Fibroblast of peridontal ligament (primary cell): ENCODE measurements around the gene RAB31.
A peak's percentile ranks its signal among the peaks of the same experiment; 100 is the strongest.

Experiments
- DNase-seq: peaks from one replicate; pipeline ENCODE4 v3.0.0-alpha.2; 2010; ENCODE audit errors: extremely low read depth

Gene RAB31

DNA sequence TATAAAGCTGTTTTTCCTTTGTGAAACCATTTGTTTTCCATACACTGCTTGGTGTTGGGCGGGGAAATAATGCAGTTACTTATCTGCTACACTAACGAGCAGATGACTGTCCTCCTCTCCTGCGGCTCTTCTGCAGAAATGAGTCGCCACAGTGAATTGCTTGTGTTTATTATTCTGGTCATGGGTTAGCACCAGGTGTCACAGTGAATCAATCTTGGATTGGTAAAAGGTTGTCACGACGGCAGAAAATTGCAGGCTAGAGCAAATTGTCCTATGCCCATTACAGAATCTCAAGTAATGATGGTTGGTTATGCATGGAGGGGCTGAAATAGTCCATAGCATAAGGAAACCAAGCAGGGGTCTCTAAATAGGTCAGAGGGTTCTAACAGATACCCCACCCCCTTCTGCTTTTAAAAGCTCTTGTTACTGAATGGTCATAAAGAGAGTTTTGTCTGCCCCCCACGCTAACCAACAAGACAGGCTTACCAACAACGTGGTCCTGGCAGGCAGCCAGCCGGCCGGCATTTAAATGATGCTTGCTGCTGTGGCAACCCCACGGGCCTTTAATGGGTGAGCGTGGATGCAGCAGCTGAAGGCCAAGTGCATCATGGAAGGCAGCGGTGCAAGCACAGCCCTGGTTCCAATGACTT lies 29.5 kb downstream of the RAB31 start:
- peak; percentile 38 for DNase-seq

DNA sequence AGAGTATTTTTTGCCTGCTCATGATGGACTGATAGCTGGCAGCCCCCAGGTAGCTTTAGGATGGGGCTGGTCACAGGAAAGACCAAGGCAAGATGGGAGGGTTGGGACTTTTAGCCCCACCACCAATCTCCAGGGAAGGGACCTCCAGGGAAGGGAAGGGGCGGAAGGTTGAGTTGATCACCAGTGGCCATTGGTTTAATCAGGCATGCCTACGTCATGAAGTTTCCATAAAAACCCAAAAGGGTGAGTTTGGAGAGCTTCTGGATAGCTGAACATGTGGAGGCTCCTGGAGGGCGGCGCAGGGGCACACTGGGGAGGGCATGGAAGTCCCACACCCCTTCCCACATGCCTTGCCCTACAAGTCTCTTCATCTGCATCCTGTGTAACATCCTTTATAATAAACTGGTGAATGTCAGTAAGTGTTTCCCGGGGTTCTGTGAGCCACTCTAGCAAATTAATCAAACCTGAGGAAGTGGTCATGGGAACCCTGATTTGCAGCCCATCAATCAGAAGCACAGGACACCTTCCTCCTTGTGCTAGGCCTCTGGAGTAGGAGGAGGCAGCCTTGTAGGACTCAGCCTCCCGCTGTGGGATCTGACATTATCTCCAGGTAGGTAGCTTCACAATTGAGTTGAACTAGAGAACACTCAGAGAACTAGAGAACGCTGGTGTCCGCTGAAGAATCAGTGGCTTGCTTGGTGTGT lies 30.3 kb downstream of the RAB31 start:
- DNase-seq: no peak

DNA sequence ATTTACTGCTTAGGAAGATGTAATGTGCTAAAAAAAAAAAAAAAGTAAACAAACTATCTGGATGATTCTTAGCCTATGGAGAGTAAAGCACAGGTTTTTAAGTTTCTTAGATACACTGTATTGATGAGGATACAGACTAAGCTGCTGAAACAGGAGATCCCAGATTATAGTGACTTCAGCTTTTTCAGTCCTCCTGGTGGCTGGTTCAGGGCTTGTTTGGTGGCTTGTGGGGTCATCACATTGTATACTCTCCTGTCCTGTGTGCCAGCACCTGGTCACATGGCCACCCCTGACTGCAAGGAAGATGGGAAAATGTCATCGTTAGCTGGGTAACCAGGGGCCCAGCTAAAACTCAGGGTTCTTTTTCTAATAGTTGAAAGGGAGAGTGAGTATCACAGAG lies 31.4 kb downstream of the RAB31 start:
- DNase-seq: no peak

DNA sequence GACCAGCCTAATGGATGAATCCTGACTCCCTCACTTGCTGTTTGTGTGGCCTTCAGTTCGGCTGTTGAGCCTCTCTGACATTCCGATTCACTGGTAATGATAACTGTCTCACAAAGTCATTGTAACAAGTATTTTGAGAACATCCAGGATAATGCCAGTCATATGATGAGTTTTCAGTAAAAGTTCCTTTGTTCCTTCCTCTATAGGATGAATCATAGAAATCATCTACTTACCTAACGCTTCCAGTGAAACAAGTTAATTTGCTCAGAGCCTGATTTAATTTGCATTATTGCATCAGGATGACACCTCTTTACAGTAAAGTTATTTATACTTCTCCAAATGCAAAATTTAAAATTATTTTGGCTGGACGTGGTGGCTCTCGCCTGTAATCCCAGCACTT lies 32.0 kb downstream of the RAB31 start:
- DNase-seq: no peak

DNA sequence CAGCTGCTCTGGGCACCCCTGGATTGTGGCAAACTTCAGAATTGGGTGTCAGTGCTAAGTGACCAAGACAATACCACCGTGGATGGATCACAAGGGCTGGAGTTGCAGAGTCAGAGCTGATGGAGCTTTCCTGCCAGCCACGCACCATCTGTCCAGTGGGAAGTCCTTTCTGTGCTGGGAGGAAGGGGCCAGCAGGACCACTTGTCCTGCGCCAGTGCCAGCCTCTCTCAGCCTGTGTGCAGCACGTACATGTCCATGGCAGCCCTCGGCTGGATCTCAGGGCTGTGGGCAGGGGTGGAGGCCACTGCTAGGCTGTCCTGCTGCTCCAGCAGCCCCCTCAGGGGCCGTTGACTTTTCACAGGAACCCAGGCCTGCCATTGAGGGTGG lies 33.3 kb downstream of the RAB31 start:
- DNase-seq: no peak

GRCh38 chr18:9741793-9742523 lies 33.9 kb downstream of the RAB31 start:
- DNase-seq: peak; percentile 27

DNA sequence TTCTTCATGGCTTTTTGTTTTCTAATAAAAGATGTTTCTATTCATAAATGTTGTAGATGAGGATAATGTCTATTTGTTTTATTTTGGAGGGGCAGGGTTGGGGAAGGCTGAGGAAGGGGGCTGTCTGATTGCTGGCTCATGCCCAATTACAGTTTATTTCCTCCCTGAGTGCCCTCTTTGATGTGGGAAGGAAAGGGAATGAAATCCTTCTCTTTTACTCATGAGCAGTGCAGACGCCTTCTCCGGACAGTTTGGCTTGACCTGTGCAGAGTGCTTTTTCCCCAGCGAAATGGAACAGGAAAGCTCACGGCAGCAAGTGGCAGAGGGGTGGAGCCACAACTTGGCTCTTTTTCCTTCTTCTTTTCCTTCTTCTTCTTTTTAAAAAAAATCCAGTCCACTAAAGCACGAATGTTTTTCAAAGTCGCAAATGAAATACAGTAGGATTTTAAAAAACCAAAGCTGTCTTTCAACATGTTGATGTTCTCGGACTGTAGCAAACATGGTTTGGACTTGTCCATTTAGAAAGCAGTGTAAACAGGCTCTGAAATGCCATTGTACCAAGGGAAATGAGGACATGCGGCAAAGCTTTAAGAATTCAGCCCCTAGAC lies 34.5 kb downstream of the RAB31 start:
- peak; percentile 33 for DNase-seq

DNA sequence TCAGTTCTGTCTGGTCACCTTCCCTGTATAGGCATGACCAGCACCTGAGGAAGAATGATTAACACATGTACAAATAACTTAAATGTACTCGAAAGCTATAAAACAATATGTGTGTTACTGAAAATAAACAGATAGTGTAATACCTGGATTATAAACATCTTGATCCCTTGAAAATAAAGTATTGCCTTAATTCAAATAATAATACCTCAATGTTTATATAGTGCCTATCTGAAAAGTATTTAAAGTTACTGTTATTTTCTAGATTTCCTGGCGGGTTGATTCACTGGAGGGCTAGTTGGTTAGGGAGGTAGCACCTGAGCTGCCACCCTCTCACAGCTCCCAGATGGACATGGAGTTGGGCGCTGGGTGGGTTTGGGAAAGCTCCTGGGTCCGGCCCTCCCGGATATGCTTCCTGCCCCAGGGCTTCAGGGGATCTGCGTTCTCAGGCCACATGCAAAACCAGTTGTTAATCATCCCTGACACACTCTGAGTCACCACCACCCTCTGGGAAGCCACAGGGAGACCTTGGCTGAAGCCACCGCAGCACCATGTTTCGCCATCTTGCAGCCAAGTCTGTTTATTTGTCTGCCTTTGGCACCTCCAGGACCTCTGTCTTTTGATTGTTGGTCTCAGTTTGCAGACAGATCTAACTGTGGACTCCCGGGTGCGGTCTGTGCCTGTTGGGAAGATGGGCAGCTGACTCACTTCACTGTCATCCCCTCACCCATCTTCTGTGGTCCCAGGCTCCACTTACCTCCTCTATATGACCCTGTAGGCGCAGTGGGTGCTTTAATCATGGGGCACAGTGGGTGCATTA lies 35.3 kb downstream of the RAB31 start:
- peak; percentile 87 for DNase-seq

DNA sequence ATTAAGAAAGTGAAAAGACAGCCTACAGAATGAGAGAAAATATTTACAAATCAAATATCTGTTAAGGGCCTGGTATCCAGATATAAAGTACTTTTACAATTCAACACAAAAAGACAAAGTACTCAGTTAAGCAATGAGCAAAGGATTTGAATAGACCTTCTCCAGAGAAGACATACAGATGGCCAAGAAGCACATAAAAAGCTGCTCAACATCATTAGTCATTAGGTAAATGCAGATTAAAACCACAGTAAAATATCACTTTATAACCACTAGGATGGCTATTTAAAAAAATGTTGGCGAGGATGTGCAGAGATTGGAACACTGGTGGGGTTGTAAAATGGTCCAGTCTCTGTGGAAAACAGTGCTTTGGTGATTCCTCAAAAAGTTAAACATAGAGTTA lies 38.9 kb downstream of the RAB31 start:
- no peak for DNase-seq

DNA sequence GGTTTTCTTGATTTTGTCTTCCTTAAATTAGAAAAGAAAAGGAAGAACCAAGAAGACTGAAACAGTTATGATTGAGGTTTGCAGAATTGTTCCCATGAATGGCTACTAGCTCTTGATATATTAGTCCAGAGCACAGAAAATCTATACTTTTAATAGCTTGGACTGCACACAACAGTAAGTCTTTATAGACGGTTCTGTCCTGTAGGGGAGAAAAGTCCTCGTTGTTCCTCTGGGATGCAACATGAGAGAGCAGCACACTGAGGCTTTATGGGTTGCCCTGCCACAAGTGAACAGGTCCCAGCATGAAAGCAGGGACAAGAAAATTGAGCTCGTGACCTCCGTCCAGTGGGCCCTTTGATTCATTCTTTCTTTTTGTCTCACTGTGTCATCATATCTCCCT lies 41.5 kb downstream of the RAB31 start:
- DNase-seq: no peak

GRCh38 chr18:9750112-9750511 lies 42.0 kb downstream of the RAB31 start:
- no peak for DNase-seq

DNA sequence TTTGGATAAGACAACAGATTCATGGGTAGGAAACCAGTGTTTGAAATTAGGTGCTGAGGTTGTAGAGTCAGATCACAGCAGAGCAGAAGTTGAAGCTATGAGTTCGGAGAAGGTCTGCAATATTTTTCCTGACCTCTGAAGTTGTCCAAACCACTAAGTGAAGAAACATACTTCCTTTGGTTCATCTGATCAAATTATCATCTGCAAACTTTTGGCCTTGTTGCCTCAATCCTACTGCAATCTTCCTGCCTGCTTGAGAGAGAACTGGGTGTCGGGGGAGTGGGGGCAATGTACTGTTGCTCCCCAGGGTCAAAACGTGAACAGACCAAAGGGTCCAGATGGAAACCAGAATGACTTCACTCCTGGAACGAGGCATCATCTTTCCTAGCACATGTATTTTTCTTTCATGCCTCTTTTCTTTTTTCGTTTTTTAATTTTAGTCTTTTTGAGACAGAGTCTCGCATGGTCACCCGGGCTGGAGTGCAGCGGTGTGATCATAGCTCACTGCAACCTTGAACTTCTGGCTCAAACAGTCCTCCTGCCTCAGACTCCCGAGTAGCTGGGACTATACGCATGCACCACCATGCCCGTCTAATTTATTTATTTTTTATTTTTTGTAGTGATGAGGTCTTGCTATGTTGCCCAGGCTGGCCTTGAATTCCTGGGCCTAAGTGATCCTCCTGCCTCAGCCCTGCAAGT lies 42.7 kb downstream of the RAB31 start:
- no peak for DNase-seq

GRCh38 chr18:9751371-9752031 lies 43.4 kb downstream of the RAB31 start:
- no peak for DNase-seq

GRCh38 chr18:9753846-9754245 lies 45.7 kb downstream of the RAB31 start:
- DNase-seq: no peak

- no peak for DNase-seq
Measured at GRCh38 chr18:9755110-9755509, 47.0 kb downstream of the RAB31 start.

DNA sequence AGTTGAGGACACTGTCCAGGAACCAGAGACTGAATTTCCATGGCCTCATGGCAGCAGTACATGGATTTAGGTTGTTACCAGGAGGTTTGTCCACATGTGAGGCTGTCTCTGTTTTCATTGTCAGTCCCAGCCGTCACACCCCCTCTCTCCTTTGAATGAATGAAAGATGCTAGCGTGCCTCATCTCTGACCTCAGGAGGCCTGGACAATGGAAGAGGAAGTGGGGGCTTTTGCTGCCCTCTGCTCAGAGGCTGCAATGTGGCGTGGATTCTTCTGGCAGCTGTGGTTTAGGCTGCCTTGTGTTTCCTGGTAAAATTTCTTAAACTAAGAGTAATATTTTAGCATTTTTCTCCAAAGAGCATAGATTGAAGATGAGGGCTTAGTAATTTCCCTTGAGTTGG lies 47.5 kb downstream of the RAB31 start:
- no peak for DNase-seq

GRCh38 chr18:9756271-9756932 lies 48.3 kb downstream of the RAB31 start:
- no peak for DNase-seq

DNA sequence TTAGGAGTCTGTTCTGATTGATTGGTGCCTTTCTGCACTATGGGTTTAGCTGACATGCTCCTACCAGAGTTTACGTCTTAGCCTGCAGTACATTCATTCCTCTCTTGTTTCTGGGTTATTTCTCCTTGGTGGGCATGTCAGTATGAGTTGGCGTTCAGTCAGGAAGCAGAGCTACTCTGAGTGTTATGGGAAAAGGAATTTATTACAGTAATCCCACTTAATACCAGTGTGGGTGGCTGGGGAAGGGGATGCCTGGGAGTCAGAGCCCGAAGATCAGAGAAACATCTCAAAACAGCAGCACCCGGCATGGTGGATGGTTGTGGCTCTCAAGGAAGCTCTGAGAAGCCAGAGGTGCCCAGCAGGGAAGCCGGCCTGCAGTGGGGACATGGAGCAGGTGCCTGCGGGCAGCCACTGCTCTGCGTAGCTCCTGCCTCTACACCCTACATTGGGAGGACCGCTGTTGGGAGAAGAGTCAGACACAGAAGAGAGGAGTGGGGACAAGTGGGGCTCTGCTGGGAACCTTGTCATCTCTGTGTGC lies 48.9 kb downstream of the RAB31 start:
- no peak for DNase-seq

DNA sequence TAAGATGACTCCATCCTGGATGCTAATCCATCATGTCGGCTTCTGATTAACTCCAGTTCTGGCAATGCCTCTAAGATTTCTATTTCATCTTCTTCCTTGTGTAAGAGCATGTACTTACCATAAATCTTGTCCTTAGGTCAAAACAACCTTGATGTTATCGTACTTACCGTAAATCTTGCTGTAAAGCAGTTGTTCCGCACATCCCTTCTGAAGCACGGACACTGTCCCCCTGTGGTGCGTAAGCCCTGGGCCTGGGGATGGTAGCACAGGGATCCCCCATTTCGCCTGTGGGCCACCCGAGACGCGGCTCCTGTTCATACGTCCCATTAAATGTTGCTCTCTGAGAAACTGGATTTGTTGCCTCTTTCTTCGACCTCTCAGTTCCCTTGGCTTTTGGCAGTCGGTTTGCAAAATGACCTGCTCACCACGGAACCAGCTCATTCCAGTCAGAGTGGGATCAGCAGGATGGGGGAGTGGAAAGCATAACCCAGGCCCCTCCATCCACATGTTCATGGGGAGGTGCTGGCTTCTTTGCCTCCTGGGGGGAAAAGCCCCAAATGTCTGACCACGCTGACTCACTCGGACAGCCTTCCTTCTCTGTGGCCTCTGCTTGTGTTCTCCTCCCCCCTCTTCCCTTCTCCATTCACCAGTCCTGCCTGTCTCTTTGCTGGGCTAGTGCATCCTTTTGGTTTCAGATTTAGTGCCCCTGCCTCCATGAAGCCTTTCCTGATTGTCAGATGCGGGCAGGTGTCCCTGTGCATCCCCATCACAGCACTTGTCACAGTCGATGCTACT lies 49.9 kb downstream of the RAB31 start:
- peak; percentile 65 for DNase-seq
